G401 (cell line): ENCODE data around the gene GPR18. TPM values are rescaled to one million over a fixed set of nuclear protein-coding genes. Genes with fewer than 3 reads are reported as not detected.
"Not testable (repeated sequence)": the region's sequence is repeated elsewhere in the genome, so short reads cannot be mapped to it uniquely, and the experiment has no call there.

Experiments used
- DNase-seq: peaks from one replicate; pipeline ENCODE4 v3.0.0-alpha.2; 2015; ENCODE audit warnings: low spot score
- in situ Hi-C: cut with HindIII; loops from 2 replicates; pipeline ENCODE4 v1.10.0; 2016; ENCODE audit warnings: low sequenced_read_pairs, mixed read lengths
- total RNA-seq: library from RNA; depleted of rRNA; stranded (reverse); fragments of >200 nt; shearing (Covaris generic); gene quantifications from 2 replicates; pipeline ENCODE4 v1.2.3, GENCODE V29; 2014; rRNA removed

Gene GPR18
- total RNA-seq, 1 experiment from 2014 or later = not detected

- in situ Hi-C loops = no loop called here
- no peak for DNase-seq
These were observed 40.1 kb downstream of the GPR18 start for GRCh38 chr13:99218126-99218525.

DNA sequence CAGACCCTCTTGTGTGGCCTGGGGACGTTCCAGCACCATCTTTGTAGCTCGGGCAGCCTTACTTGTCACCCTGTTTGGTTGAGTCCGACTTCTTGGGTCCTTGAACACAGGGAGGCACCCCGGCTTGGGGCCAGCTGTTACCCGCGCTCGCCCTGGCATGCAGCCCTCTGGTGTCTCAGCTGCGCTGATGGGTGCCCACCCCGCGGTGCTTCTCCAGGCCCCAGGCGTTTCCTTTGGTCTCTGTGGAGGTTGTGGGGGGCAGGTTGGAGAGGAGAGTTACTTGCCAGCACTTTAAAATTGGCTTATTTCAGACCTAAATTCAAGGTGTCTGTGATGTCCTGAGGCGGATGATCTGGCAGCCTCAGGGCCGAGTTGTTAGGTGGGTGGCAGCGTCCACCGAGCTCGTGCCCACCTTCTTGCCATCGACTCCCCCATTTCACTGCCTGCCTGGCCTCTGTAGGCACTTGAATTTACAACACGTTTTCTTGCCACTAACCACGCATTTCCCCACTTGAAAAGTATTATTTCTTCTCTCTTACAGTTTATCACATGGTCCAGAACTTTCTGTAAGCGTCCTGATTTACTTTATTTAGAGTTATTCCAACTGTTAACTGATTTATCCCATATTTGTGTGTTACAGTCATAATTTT lies 40.6 kb downstream of the GPR18 start:
- in situ Hi-C loops = no loop called here
- DNase-seq = no peak

GRCh38 chr13:99215184-99215830 lies 42.9 kb downstream of the GPR18 start:
- in situ Hi-C loops = no loop called here

GRCh38 chr13:99214731-99215130 lies 43.4 kb downstream of the GPR18 start:
- in situ Hi-C loops = no loop called here
- DNase-seq = no peak

More at GRCh38 chr13:99215184-99215830, 42.9 kb downstream of the GPR18 start:
- DNase-seq = no peak

DNA sequence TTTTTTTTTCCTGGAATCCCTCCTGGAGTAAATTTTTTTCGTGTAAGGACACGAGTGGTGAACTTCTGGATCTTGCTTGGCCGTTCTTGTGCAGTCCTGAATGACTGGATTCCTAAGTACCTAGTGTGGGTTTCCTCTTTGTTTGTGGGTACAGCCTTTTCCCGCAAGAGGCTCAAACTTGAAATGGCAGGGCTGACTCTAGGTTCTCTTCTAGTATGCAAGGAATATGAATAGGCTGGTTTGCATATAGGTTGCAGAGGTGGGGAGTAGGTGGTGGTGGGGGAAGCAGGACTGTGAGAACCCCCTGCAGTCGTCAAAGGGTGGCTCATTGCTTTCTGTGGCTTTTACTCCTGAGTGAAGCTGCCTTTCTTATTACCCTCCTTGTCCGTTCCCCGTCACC lies 43.9 kb downstream of the GPR18 start:
- no peak for DNase-seq
- in situ Hi-C loops = no loop called here

DNA sequence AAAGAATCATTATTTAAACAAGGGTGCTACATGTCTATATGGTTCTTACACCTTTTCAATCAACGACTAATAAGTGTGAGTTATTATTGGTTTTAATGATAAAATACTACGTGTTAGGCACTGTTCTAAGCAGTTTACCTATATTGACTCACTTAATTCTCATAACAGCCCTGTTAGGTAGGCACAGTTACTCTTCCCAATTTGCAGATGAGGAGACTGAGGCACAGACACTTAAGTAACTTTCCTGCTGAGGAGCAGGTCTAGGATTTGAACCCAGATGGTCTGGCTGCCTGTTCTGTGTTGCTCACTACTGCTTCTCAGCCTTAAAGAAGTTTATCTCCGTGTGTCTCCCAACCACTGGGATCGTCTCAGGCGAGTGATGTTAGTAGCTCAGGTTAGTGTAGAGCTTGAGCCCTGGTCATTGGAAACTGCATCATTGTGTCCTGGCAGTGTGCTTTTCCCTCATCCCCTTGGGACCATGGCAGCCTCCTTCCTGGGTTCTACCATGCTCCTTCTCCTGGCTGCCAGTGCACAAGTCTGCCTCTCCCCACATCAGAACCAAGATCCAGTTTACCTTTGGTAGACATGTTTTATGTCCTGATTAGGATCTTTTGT lies 46.7 kb downstream of the GPR18 start:
- in situ Hi-C loops = no loop called here
- DNase-seq = no peak

- not testable (repeated sequence) for DNase-seq
These were observed 47.6 kb downstream of the GPR18 start for GRCh38 chr13:99210627-99211026.

GRCh38 chr13:99208845-99209527 lies 49.2 kb downstream of the GPR18 start:
- in situ Hi-C loops = no loop called here

More at GRCh38 chr13:99210627-99211026, 47.6 kb downstream of the GPR18 start:
- in situ Hi-C loops = not testable (repeated sequence)

GRCh38 chr13:99208185-99208584 lies 50.0 kb downstream of the GPR18 start:
- in situ Hi-C loops = no loop called here
- no peak for DNase-seq

More at GRCh38 chr13:99208845-99209527, 49.2 kb downstream of the GPR18 start:
- no peak for DNase-seq

GRCh38 chr13:99207511-99207910 lies 50.7 kb downstream of the GPR18 start:
- in situ Hi-C loops = no loop called here
- DNase-seq = no peak

DNA sequence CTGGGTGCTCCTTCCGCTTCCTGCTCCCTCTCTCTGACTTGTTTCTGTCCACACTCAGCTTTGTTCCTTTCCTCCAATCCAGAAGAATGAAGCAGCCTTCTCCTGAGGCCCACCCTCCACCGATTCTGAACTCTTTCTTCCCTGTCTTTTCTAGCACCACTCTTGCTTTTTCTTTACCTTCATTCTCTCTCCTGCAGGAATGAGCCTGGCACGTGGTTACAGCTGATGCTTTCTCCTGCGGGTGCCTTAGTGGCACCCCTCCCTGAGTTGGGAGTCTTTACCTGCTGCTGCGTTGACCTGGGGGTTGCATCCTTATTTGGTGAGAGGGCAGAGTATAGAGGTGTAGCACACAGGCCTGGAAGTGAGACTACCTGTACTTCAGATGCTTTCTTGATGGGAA lies 51.3 kb downstream of the GPR18 start:
- no peak for DNase-seq
- in situ Hi-C loops = no loop called here

- in situ Hi-C loops = no loop called here
- DNase-seq = no peak
These were observed 52.0 kb downstream of the GPR18 start for GRCh38 chr13:99206226-99206625.

GRCh38 chr13:99205621-99206220 lies 52.5 kb downstream of the GPR18 start:
- DNase-seq = no peak
- in situ Hi-C loops = no loop called here

Other genes with a start within 250 kb of the GPR18 start
- 71.1 and 96.0 TPM in 2 replicates for gene UBAC2, start 57.5 kb downstream of the GPR18 start, total RNA-seq
- not detected in 2 replicates for gene GPR183, start 49.0 kb upstream of the GPR18 start, total RNA-seq
- gene TM9SF2, start 243.1 kb upstream of the GPR18 start, total RNA-seq = 88.6 and 121 TPM in 2 replicates